HPDE6-E6E7 (cell line): ENCODE results near the gene E2F2.
"Not testable (repeated sequence)": the region's sequence is repeated elsewhere in the genome, so short reads cannot be mapped to it uniquely, and the experiment has no call there.

Experiments
- DNase-seq: peaks from one replicate; pipeline ENCODE4 v3.0.0; 2011; ENCODE audit warnings: missing footprints; ENCODE audit errors: extremely low spot score

E2F2 gene

DNA sequence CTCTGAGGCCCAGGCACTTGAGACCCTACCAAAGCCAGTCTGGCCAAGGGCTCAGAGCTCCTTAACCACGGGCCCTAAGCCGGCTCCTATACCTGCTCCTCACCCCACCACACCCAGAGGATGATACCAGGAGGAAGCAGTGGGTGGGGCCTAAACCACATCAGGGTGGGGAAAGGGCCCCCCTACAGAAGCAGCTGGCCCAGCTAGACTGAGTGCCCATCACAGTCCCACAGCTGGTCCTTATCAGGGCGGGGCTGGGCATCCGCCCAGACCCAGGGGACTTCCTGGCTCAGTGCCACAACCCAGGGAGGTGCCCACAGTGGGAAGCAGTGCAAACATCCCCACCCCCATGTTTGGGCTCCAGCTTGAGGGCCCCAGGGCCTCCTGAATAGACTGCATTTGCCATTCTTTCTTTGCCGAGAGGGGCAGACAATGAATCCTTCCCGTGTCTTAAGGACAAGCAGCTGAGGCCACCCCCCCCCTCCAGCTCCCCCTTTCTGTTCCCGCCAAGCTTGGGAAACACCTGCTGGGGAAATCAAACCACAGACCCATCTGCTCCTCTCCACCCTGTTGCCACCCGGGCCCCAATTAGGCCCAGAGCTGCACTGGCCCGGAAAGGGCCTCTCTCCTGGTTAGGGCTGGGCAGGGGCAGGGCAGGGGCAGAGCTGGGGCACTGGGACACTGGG is 6.2 kb downstream of the E2F2 start:
- no peak for DNase-seq

DNA sequence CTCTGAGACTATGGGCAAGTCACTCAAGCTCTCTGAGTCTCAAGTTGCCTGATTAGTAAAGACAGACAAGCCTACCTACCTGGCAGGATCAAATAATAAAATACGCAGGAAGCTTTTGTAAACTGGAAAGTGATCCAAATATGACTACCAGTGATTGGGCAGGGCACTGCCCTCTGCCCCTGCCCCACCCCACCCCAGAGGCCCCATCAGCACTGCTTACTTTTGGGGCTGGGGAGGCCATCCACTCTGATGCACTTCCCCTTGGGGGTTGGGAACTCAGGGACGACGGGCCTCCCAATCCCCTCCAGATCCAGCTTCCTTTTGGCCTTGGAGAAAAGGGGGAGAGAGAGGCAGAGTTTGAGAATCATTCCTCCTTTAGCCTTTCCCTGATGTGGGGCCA is 6.9 kb downstream of the E2F2 start:
- no peak for DNase-seq

DNA sequence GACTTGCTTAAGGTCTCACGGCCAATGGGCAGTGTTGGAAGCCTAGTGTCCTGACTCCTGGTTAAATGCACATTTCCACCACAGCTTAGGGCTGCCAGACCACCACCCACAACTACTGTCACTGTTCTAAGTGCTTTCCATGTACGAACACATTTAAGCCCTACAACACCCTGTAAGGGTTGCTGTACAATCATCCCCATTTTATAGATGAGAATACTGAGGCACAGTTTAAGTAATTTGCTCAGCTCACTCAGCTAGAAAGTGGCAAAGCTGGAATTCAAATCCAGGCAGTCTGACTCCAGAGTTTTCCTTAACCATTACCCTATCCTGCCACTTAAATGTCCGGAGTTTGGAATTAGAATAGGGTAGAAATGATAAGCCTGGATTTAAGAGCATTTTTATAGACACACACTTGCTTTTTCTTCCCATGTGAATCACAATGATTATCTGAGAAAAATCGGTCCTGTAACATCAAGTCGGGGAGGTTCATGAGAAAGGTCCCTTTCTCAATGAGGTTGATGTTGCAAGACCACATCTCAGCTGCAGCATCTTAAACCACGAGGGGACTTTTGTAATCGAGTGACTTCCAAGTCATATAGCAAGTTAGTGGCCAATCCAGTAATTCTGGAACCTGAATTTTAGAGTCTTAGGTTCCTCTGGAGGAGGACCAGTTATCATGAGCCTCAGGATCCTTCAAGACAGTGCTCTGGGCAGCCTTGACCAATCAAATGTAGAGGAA is 8.6 kb downstream of the E2F2 start:
- no peak for DNase-seq

DNA sequence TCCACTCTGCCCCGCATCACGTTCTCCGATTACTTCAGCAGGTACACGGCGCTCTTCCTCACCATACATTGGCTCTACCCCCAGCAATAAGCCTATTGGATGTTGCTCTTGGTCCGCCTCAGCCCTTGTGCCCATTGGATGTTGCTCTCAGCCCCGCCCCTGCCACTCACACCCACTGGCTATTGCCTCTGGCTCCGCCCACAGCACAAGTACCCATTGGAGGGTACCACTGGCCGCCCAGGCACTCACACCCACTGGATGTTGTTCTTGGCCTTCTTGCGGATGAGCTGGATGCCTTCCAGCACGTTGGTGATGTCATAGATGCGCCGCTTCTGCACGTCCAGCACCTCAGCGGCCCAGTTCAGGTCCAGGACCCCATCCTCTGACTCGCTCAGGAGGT is 9.4 kb downstream of the E2F2 start:
- no peak for DNase-seq

DNA sequence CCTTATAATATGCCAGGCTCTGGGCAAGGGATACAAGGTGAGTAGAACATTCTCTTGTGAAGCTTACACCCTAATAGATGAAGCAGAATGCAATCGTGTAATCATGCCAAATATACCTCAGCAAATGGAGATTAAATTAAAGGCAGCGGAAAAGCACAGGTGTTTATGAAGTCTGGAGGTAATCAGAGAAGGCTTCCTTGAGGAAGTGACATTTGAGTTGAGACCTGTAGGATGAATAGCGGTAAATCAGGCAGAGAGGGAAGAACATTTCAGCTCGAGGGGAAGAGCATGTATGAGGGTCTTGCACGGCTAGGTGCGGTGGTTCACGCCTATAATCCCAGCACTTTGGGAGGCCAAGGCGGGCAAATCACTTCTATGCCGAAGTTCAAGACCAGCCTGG is 13.5 kb downstream of the E2F2 start:
- no peak for DNase-seq

DNA sequence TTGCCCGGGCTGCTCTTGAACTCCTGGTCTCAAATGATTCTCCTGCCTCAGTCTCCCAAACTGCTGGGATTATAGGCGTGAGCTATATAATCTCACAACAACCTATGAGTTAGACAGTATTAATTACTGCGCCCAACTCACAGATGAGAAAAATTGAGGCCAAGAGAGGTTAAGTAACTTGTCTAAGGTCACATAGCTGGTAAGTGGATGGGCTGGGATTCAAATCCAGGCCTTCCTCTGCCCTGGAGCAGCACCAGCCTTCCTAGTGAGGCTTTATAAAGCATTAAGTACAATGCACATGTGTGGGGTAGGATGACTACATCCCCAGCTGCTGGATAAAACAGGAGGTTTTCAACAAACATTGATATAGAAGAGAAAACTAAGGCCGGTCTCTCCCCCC is 15.1 kb downstream of the E2F2 start:
- DNase-seq, result no peak

DNA sequence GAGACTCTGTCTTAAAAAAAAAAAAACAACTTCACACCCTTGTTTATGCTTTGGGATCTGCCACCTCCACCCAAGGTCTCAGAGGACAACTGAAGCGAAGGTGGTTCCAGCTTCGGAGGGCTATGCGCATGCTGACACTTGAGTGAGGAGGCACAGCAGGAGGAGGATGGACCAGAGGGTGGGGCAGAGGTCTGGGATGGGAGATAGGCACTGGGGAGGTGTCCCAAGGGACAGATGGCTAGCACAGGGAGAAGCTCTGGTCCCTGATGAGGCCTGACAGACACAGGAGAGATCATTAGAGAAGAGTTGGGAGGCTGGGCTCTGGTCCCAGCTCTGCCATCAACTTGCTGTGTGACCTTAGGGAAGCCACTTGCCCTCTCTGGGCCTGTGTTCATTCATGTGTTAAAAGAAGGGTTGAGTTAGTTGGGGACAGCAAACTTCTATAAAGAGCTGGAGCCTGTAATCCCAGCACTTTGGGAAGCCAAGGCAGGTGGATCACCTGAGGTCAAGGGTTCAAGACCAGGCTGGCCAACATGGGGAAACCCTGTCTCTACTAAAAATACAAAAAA is 16.8 kb downstream of the E2F2 start:
- no peak for DNase-seq

DNA sequence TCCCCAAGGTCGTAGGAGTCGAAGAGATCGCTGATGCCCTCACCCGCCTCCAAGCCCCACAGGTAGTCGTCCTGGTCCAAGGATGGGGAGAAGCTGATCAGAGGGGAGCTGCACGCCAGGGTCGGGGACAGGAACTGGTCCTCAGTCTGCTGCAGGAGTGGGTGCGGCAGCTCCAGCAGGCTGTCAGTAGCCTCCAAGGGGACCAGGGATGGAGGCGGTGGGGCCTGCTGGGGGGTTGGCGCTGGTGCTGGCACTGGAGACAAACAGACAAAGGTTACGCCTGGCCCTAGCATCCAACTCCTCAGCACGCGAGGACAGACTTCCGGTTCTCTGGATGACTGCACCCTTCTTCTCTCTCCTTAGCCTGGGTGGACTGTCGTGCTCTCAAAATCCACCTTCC is 21.1 kb downstream of the E2F2 start:
- DNase-seq, result no peak

DNA sequence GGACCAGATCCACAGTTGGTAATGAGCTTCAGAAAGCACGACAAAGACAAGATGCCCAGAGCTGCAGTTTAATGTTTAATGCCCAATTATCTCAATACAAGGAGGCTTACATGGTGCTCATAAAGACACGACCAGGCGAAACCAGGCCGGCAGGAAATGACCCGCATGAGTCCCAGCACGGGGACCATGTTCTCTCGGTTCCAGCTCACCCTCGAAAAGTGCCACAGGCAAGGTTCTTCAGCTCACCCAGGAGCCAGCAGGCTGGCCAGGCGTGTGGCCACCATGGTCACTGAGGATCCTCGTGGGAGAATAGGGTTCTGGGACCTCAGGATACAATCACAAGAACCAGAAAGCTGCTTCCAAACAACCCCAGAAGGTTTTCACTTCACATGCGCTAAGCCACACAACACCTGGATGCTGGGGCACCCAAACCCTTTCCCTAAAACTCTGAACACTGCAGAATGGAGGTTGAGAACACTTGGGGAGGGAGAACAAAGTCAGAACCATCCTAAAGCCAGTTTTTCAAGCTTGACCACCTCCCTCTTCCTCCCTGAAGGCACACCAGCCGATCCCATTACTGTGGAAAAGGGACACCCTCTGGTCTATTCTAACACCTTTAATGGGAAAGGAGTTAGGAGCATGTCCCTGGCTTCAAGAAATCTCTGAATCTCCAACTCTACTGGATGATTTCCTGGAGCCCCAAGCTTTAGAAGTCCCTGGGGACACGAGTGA is 24.5 kb downstream of the E2F2 start:
- no peak for DNase-seq

DNA sequence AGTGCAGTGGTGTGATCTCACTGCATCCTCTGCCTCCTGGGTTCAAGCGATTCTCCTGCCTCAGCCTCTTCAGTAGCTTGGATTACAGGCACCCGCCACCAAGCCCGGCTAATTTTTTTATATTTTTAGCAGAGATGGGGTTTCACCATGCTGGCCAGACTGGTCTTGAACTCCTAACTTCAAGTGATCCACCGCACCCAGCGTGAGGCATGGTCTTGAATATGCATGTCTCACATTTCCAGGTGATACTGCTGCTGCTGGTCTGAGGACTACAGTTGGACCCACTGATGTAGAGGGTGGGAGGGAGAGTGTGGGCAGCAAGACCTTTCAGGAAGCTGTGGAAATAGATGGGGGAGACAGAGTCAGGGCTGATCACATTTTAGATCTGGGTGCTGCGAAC is 25.2 kb downstream of the E2F2 start:
- no peak for DNase-seq

DNA sequence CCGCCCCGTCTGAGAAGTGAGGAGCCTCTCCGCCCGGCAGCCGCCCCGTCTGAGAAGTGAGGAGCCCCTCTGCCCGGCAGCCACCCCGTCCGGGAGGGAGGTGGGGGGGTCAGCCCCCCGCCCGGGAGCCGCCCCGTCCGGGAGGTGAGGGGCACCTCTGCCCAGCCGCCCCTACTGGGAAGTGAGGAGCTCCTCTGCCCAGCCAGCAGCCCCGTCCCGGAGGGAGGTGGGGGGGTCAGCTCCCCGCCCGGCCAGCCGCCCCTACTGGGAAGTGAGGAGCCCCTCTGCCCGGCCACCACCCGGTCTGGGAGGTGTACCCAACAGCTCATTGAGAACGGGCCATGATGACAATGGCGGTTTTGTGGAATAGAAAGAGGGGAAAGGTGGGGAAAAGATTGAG is 26.9 kb downstream of the E2F2 start:
- DNase-seq, result not testable (repeated sequence)

DNA sequence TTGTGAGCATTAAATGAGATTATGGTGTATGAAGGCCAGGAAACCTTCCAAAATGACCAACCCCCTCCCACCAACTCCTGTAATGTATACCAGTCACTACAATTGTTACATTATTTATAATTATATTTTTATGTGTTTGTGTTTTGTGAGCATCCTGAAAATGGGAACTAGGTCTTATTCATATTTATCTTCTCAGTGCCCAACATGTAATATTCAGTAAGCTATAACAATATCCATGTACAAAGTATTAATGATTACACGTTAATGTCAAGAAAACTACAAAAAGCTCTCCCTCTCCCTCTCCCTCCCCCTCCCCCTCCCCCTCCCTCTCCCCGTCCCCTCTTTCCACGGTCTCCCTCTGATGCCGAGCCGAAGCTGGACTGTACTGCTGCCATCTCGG is 28.1 kb downstream of the E2F2 start:
- no peak for DNase-seq

DNA sequence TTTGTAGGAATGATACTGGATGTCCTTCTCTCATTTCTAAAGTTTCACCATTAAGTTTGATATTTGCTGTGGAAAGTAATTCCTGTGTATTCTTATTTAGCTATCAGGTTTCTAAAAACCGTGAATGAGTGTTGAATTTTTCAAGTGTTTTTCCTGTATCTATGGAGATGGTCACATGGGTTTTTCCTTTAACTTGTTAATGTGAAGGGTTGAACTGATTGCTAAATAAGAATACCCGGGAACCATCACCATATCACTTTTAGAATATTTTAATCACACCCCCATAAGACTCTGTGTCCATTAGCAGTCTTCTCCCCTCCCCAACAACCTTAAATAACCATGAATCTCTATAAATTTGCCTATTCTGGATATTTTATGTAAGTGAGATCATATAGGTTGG is 30.6 kb downstream of the E2F2 start:
- DNase-seq, result no peak

DNA sequence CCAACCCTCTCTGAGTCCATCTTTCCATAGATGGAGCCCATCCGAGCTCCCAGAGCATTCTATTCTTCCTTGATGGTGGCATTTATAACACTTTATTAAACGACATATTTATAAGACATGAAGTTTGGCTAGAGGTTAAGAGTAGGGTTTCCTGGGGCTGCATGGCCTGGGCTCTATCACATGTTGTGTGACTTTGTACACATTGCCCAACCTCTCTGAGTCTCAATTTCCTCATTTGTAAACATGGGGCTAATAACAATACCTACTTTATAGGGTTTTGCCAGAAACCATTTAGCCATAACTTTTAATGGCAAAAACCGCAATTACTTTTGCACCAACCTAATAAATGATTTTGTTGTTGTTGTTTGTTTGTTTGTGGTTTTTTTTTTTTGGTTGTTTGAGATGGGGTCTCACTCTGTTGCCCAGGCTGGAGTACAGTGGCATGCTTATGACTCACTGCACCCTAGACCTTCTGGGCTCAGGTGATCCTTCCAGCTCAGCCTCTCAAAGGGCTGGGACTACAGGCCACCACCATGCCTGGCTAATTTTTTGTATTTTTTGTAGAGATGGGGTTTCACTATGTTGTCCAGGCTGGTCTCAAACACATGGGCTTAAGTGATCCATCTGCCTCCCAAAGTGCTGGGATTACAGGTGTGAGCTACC is 33.1 kb downstream of the E2F2 start:
- DNase-seq, result no peak

DNA sequence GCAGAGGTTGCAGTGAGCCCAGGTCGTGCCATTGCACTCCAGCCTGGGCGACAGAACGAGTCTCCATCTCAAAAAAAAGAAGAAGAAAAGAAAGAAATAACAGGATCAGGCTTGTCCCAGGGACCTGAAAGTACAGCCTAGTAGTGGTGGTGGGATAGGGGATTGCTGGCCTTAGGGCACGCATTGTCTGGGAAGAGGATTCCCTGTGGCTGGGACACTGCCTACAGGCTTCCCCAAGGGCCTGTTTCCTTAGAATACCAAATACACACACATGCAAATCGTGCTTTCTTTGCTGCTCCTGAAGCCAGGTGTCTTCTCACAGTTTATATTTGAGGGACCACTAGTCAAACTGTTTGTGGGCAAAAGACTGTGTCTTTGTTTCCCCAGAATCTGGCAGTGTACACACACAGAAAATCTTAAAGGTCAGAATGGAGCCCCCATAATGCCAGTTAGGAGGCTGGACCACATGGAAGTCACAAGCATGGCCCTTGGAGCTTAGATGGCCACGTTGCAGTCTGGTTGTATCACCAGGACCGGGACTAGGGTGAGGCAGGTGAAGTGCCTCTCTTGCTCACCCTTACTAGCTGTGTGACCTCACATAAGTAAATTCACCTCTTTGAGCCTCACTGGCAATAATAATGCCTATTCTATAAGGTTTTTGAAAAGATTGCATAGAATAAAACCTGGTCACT is 34.4 kb downstream of the E2F2 start:
- DNase-seq, result no peak

DNA sequence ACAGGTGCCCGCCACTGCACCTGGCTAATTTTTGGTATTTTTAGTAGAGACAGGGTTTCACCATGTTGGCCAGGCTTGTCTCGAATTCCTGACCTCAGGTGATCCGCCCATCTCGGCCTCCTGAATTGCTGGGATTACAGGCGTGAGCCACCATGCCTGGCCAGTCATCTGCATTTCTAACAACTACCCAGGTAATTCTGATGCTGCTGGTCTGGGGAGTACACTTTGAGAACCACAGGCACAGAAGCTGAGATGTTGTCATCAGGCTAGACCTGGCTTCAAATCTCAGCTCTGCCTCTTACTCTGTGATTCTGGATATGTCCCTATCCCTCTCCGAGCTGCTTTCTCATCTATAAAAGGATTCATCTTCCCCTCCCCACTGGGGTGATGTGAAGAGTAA is 36.2 kb downstream of the E2F2 start:
- not testable (repeated sequence) for DNase-seq

DNA sequence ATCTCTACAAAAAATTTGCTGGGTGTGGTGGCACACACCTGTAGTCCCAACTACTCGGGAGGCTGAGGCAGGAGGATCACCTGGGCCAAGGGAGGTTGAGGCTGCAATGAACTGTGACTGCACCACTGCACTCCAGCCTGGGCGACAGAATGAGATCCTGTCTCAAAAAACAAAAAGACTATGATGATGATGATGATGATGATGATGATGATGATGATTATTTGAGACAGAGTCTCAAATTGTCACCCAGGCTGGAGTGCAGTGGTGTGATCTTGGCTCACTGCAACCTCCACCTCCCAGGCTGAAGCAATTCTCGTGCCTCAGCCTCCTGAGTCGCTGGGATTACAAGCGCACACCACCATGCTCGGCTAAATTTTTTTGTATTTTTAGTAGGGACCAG is 38.3 kb downstream of the E2F2 start:
- not testable (repeated sequence) for DNase-seq

DNA sequence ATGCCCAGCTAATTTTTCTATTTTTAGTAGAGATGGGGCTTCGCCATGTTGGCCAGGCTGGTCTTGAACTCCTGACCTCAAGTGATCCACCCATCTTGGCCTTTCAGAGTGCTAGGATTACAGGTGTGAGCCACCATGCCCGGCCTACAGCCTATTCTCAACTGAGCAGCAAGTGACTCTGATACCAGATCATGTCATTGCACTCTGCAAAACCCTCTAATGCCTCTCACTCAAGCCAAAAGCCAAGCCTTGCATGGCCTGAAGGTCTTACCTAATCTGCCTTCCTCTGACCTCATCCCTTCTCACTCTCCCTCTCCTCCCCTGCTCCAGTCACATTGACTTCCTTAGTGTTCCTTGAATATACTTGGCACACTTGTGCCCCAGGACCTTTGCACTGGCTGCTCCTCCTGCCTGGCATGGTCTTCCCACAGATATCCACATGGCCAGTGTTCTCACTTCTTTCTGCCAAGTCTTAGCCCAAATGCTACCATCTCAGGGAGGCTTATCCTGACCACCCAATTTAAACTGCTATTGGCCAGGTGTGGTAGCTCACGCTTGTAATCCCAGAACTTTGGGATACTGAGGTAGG is 38.8 kb downstream of the E2F2 start:
- DNase-seq, result no peak

DNA sequence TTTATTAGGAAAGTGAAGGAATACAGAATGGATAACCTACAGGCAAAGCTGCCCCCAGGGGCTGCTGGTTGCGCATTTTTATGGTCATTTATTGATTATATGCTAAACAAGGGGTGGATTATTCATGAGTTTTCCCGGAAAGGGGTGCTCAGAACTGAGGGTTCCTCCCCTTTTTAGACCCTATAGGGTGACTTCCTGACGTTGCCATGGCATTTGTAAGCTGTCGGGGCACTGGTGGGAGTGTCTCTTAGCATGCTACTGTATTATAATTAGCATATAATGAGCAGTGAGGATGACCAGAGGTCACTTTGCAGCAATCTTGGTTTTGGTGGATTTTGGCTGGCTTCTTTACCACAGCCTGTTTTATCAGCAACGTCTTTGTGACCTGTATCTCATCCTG is 41.2 kb downstream of the E2F2 start:
- no peak for DNase-seq

DNA sequence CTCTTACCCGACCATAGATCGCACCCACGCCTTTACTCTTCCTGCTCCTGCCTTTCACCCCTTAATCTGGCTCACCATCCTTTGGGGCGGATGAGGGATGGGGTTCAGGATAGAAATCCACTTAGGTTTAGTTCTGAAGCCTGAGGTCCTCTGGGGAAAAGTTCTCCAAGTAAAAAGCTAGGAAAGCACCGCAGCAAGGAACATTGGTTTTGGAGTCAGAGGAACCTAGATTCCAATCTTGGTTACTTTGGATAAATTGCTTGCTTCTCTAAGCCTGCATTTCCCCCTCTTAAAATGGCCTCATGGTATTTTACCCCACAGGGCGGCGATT is 46.1 kb downstream of the E2F2 start:
- DNase-seq, result no peak
